Activated naive CD8-positive, alpha-beta T cell treated with anti-CD3 and anti-CD28 coated beads for 36 hours (primary cell): ENCODE measurements around the gene TIAM1. TPM values are rescaled to one million over a fixed set of nuclear protein-coding genes. Genes with fewer than 3 reads are reported as not detected.

Source experiments
- DNase-seq: peaks from one replicate; pipeline ENCODE4 v3.0.0; 2021
- H3K27ac Mint-ChIP-seq: one replicate; pipeline ENCODE4 v1.8.0; 2022; ENCODE audit warnings: mild to moderate bottlenecking, moderate library complexity, mixed read lengths
- H3K27me3 Mint-ChIP-seq: one replicate; pipeline ENCODE4 v1.8.0; 2022; ENCODE audit warnings: mild to moderate bottlenecking, mixed read lengths
- H3K36me3 Mint-ChIP-seq: one replicate; pipeline ENCODE4 v1.8.0; 2021; ENCODE audit warnings: mild to moderate bottlenecking, mixed read lengths
- H3K4me1 Mint-ChIP-seq: one replicate; pipeline ENCODE4 v1.8.0; 2021; ENCODE audit warnings: mixed read lengths
- H3K4me3 Mint-ChIP-seq: one replicate; pipeline ENCODE4 v1.8.0; 2022; ENCODE audit warnings: mild to moderate bottlenecking, moderate library complexity, mixed read lengths
- H3K9me3 Mint-ChIP-seq: one replicate; pipeline ENCODE4 v1.8.0; 2022; ENCODE audit warnings: mixed read lengths
- total RNA-seq, 2 experiments: library from RNA; stranded (reverse); gene quantifications; one replicate each; pipeline ENCODE4 v1.2.3, GENCODE V29; 2021

The TIAM1 gene
- total RNA-seq, result 10 to 100 TPM; 28.2 to 29.3 TPM

DNA sequence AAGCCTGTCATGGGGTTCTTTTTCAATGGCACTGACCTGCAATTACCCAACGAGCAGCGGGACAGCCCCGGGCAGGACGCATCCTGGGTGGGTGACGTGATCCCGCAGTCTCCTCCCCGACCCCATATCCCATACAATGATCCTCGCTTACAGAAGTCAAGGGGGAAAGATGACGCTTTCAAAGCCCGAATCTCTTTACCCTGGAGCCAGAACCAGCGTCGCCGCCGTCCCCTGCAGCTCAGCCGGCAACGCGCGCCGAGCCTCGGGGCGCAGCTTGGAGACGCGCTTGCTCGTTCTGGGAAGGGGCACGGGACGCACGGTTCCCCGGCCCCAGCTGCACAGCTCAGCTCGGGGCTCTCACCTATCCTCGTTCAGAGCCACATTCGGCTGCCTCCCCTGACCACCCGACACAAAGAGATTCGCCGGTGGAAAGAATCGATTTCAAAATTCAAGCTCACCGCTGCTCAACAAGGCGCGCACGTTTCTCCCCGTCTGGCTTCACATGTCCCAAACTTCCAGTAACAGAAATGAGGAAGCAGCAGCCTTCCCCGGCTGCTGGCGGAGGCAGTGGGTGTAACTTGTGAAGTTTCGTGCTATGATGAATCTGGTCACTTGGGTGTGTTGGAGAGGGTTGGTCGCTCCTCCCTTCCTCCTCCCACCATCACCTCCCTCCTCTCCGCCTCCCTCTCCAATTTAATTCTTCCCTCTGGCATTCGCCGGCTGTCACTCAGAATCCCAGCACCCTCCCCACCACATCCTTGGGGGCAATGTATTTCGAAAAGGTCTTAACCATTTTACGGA is at the start of gene TIAM1:
TSS of gene TIAM1 (minus strand) at position 582 of the 801 bp plus-strand sequence. CDS start 77,289 bp downstream, outside the sequence.
- Mint-ChIP-seq H3K36me3 (peaks cover 4% of the 10 kb centered on the region), H3K4me1 (peaks cover 46% of the 10 kb centered on the region), H3K27me3 (peaks cover 34% of the 10 kb centered on the region), H3K4me3 (peak within 1 kb of the TSS; percentile 85), H3K9me3 (no peaks in the 10 kb centered on the region), H3K27ac (peak within 1 kb of the TSS; percentile 70)
- DNase-seq, result peak; percentile 20

DNA sequence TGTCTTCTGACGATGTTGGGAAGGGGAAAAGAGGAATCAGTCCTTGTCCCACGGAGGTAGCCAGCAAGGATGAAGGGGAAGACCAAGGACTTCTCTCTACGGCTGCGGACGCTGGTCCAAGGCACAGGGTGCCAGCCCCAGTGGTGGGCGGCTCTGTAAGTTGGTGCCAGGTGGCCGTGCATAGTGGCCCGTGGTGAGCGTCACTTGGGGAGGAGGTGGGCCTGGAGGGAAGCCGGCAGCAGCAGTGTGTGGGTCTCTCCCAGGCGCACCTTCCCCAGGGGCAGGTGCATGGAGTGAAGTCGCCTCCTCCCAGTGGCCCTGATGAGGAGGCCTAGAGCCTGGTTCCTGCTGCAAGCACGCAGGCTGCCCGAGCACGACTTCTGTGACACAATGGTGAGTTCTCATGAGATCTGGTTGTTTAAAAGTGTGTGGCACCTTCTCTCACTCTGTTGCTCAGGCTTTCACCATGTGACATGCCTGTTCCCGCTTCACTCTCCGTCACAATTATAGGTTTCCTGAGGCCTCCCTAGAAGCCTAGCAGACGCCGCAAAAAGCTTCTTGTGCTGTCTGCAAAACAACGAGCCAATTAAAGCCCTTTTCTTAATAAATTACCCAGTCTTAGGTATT is 43.6 kb upstream of the TIAM1 start:
- no peaks in the 10 kb centered on the region for H3K9me3 Mint-ChIP-seq
- peaks cover 2% of the 10 kb centered on the region for H3K36me3 Mint-ChIP-seq
- peaks cover 6% of the 10 kb centered on the region for H3K4me1 Mint-ChIP-seq
- no peak for DNase-seq
- no peak overlapping the region for H3K27ac Mint-ChIP-seq
- no peaks in the 10 kb centered on the region for H3K27me3 Mint-ChIP-seq
- no peak overlapping the region for H3K4me3 Mint-ChIP-seq

DNA sequence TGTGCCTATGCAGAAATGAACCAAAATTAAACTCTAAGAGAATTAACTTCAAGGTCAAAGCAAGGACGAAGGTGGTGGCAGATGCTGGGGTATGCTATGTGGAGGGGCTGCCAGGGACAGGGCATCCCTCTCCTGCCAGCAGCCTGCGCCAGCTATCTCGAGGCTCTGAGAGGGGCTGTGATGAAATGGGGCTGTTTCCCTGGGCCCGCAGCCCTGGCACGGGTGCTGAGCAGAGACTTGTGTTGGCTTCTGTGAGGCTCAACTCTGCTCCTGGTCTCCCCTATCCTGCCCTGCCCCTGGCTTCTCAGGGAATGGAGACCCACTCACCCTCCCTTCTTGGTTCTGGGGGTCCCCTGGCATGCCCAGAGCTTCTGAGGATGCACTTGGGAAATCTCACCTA is 41.9 kb upstream of the TIAM1 start:
- Mint-ChIP-seq H3K4me1 (peaks cover 11% of the 10 kb centered on the region), H3K36me3 (peaks cover 7% of the 10 kb centered on the region), H3K27me3 (no peaks in the 10 kb centered on the region), H3K4me3 (no peak overlapping the region), H3K9me3 (no peaks in the 10 kb centered on the region), H3K27ac (no peak overlapping the region)
- no peak for DNase-seq

DNA sequence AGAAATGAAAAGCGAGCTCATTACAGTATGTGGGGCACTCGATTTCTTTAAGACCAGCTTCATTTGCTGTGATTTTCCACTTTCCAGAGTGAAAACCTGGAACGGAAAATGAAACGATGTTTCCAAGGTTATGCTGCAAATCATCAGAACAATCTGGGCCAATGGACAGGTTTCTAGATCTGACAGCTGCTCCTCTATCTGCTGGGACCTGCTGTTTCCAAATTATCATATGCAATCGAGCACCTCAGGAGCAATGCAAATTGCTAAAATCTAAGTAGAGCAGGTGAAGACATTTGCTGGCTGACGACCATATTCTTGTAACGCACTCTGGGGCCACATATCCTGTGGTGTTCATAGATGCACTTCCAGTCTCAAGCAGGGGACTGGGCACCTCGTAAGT is 39.7 kb upstream of the TIAM1 start:
- H3K9me3 Mint-ChIP-seq, result no peaks in the 10 kb centered on the region
- no peak overlapping the region for H3K4me3 Mint-ChIP-seq
- no peak for DNase-seq
- H3K4me1 Mint-ChIP-seq, result peaks cover 11% of the 10 kb centered on the region
- H3K36me3 Mint-ChIP-seq, result peaks cover 7% of the 10 kb centered on the region
- H3K27me3 Mint-ChIP-seq, result no peaks in the 10 kb centered on the region
- H3K27ac Mint-ChIP-seq, result no peak overlapping the region

DNA sequence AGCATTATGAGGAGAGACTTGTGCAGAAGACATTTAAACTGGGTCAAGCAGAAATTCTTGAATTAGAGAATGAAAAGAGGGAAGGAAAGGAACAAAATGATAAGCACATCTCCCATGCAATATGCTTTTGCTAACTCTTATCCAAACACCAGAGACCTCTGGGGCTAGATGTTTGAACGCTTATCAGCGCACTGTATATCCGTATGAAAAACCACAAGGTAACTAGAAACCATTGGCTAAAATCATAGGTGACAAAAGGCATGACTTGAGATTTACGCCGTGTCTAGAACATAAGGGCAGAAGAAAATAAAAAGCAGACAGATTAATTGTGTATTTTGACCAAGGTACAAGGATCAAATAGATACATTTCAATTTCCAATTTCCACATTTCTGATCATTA is 38.0 kb upstream of the TIAM1 start:
- Mint-ChIP-seq H3K9me3 (no peaks in the 10 kb centered on the region), H3K27ac (no peak overlapping the region), H3K4me3 (no peak overlapping the region), H3K27me3 (no peaks in the 10 kb centered on the region), H3K4me1 (peaks cover 11% of the 10 kb centered on the region), H3K36me3 (peaks cover 7% of the 10 kb centered on the region)
- DNase-seq, result no peak

- no peak overlapping the region for H3K4me3 Mint-ChIP-seq
- no peak overlapping the region for H3K27ac Mint-ChIP-seq
- no peaks in the 10 kb centered on the region for H3K36me3 Mint-ChIP-seq
- peaks cover 4% of the 10 kb centered on the region for H3K4me1 Mint-ChIP-seq
- DNase-seq, result no peak
- no peaks in the 10 kb centered on the region for H3K27me3 Mint-ChIP-seq
- H3K9me3 Mint-ChIP-seq, result no peaks in the 10 kb centered on the region
Measured at GRCh38 chr21:31376301-31376700, 32.2 kb upstream of the TIAM1 start.

GRCh38 chr21:31374395-31374794 is 30.3 kb upstream of the TIAM1 start:
- Mint-ChIP-seq H3K9me3 (no peaks in the 10 kb centered on the region), H3K4me1 (peaks cover 6% of the 10 kb centered on the region), H3K4me3 (no peak overlapping the region), H3K27ac (no peak overlapping the region), H3K27me3 (no peaks in the 10 kb centered on the region), H3K36me3 (no peaks in the 10 kb centered on the region)
- DNase-seq, result no peak

DNA sequence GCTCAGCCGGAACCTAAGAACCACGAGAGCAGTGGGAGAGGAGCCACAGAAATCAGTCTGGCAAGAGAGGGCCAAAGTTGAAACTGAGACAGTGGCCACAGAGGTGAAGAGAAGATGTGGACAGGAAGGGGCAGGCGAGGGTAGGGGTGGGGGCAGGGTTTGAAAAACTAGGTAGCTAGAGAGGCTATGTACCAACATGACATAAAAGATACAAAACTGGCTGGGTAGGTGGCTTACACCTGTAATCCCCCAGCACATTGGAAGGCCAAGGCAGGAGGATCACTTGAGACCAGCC is 28.4 kb upstream of the TIAM1 start:
- no peak for DNase-seq
- no peaks in the 10 kb centered on the region for H3K9me3 Mint-ChIP-seq
- peaks cover 11% of the 10 kb centered on the region for H3K4me1 Mint-ChIP-seq
- H3K27ac Mint-ChIP-seq, result no peak overlapping the region
- H3K36me3 Mint-ChIP-seq, result no peaks in the 10 kb centered on the region
- no peak overlapping the region for H3K4me3 Mint-ChIP-seq
- H3K27me3 Mint-ChIP-seq, result no peaks in the 10 kb centered on the region

- Mint-ChIP-seq H3K36me3 (no peaks in the 10 kb centered on the region), H3K4me1 (peaks cover 14% of the 10 kb centered on the region), H3K27ac (no peak overlapping the region), H3K27me3 (no peaks in the 10 kb centered on the region), H3K4me3 (no peak overlapping the region), H3K9me3 (no peaks in the 10 kb centered on the region)
- no peak for DNase-seq
Measured at GRCh38 chr21:31371715-31372470, 27.8 kb upstream of the TIAM1 start.

DNA sequence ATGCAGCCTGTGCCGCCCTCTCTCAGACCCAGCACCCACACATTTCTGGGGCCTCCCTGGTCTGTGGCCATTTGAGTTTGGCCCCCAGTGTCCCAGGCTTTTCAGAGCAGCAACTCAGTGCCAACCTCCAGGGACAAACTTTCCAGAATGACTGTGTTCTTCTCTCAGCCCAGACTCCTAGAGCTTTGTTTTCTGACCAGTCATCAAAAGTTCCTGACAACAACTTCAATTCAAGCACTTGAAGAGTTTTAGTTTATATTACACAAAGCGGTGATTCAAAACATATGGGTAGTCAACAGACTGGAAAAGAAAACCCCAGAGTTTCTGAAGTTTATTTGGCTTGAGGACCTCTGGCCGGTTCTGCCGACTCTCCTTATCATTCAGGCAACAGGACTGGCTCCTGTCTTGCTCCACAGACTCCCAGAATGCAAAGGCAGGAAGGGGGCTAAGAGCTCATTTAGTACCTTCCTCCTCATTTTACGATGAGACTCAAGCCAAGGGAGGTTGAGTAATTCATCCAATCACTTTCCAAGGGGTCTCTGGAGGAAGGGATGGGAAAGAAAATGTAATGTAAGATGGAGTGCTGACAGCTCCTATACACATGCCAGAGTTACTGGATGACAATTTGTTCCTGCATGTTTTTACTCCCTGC is 27.0 kb upstream of the TIAM1 start:
- Mint-ChIP-seq H3K4me1 (peaks cover 14% of the 10 kb centered on the region), H3K27me3 (no peaks in the 10 kb centered on the region), H3K27ac (no peak overlapping the region), H3K4me3 (no peak overlapping the region), H3K36me3 (no peaks in the 10 kb centered on the region), H3K9me3 (no peaks in the 10 kb centered on the region)
- no peak for DNase-seq

DNA sequence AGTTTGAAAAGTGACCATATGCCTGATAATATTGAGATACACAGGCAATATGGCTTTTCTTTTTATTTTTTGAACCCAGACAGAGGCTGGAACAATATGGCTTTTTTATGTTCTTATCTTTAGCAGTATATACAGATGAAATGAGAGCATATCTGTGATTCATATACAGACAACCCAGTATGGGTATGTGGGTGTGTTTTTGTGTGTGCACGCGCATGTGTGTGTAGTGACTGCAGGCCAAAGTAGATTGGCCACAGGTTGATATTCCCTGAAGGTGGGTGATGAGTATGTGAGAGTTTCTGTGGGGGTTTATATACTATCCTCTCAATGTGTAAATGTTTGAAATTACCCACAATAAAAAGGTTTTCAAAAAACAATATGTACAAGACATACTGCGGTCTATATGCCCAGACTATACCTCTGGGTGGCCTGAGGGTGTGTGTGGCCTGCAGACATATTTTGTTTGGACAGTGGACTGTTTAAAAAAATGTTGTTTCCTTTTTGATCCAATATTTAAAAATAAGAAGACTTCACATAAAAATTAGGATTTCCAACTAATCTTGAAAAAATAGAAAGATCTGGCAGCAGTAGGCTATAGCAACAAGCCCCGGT is 26.3 kb upstream of the TIAM1 start:
- Mint-ChIP-seq H3K27me3 (no peaks in the 10 kb centered on the region), H3K4me3 (no peak overlapping the region), H3K9me3 (no peaks in the 10 kb centered on the region), H3K36me3 (no peaks in the 10 kb centered on the region), H3K27ac (no peak overlapping the region), H3K4me1 (peaks cover 14% of the 10 kb centered on the region)
- DNase-seq, result no peak

- no peak overlapping the region for H3K4me3 Mint-ChIP-seq
- peaks cover 2% of the 10 kb centered on the region for H3K36me3 Mint-ChIP-seq
- H3K4me1 Mint-ChIP-seq, result peaks cover 28% of the 10 kb centered on the region
Measured at GRCh38 chr21:31368361-31368760, 24.3 kb upstream of the TIAM1 start.

GRCh38 chr21:31367801-31368200 is 23.7 kb upstream of the TIAM1 start:
- no peaks in the 10 kb centered on the region for H3K9me3 Mint-ChIP-seq
- H3K4me3 Mint-ChIP-seq, result no peak overlapping the region
- no peak overlapping the region for H3K27ac Mint-ChIP-seq
- no peaks in the 10 kb centered on the region for H3K27me3 Mint-ChIP-seq
- no peak for DNase-seq
- H3K36me3 Mint-ChIP-seq, result peaks cover 2% of the 10 kb centered on the region
- H3K4me1 Mint-ChIP-seq, result peaks cover 31% of the 10 kb centered on the region

More at GRCh38 chr21:31368361-31368760, 24.3 kb upstream of the TIAM1 start:
- DNase-seq, result no peak
- no peaks in the 10 kb centered on the region for H3K27me3 Mint-ChIP-seq
- H3K9me3 Mint-ChIP-seq, result no peaks in the 10 kb centered on the region
- no peak overlapping the region for H3K27ac Mint-ChIP-seq

- Mint-ChIP-seq H3K36me3 (peaks cover 2% of the 10 kb centered on the region), H3K9me3 (no peaks in the 10 kb centered on the region), H3K4me3 (no peak overlapping the region), H3K27ac (no peak overlapping the region), H3K4me1 (peaks cover 34% of the 10 kb centered on the region), H3K27me3 (no peaks in the 10 kb centered on the region)
- DNase-seq, result no peak
Measured at GRCh38 chr21:31366825-31367224, 22.8 kb upstream of the TIAM1 start.
